ENCODE results near the gene RANBP10. TPM values are rescaled to one million over a fixed set of nuclear protein-coding genes. Genes with fewer than 3 reads are reported as not detected.

Gene RANBP10
- total and polyA plus RNA-seq, 2 of the 13 experiments (the other 11 are each of a cell fraction or from before 2014, with no cell fraction given): 9.2 to 22.7 TPM

DNA sequence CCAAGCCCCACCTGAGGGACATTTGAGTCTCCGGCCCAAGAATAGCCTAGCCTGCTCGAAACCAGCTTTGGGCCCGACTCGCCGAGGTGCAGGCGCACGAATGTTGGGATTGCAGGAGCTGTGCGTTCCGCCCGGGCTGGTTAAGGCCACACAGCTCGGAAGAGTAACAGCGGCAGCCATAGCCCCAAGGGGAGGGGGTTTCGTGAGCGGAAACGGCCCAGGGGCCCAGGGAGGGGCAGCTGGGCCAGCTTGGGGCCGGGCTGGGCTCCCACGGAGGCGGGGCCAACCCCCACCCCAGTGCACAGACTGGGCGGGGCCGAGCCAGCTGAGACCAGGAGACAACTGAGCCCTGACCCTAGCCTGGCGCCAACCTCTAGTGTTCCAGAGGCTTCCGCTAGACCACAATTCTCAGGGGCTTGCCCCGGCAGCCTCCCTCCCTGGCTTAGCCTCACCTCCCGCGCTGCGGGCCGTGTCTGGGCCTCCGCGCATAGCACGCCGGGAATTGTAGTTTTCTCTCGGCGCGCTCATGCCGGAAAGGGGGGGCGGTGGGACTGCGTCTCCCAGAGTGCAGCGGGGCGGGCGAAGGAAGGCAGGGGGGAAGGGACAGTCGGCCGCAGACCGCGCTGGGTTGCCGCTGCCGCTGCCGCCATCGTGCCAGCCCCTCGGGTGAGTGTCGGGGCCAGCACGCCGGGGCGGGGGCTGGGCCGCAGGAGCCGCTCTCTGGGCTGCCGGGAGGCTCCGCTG, 40.1 kb upstream of the RANBP10 start, which contains the start of gene NUTF2 (continued):
- TF ChIP-seq TBP (CRISPR knock-in tag; IDR thresholded peaks at IDR 0.05) (peak; percentile 30), POGZ (CRISPR knock-in tag; IDR thresholded peaks at IDR 0.05) (peak; percentile 79), NPAS2 (CRISPR knock-in tag; IDR thresholded peaks at IDR 0.05; ENCODE audit: borderline replicate concordance) (no peak), PLSCR1 (CRISPR knock-in tag; IDR thresholded peaks at IDR 0.05; ENCODE audit: borderline replicate concordance) (no peak), E2F5 (CRISPR knock-in tag; conservative IDR thresholded peaks at IDR 0.05) (peak; percentile 85), BRD4 (CRISPR knock-in tag; IDR thresholded peaks at IDR 0.05) (peak; percentile 8), TBL1XR1 (IDR thresholded peaks at IDR 0.05; ENCODE audit: borderline replicate concordance, low read length, partially characterized antibody) (peak; percentile 46), ZBTB43 (CRISPR knock-in tag; conservative IDR thresholded peaks at IDR 0.05) (no peak), ZNF225 (CRISPR knock-in tag; IDR thresholded peaks at IDR 0.05) (peak; percentile 80; the same call in 1 of the 2 replicates), NR2F1 (CRISPR knock-in tag; IDR thresholded peaks at IDR 0.05) (peak; percentile 39 to 58; a peak in 3 of 4 replicates), SRSF4 (IDR thresholded peaks at IDR 0.05; ENCODE audit: low read depth, low read length, poor library complexity, severe bottlenecking) (peak; percentile 23), CBX1 (IDR thresholded peaks at IDR 0.05; ENCODE audit: low read depth) (peak; percentile 31), ZSCAN12 (CRISPR knock-in tag; IDR thresholded peaks at IDR 0.05) (no peak), TBX3 (IDR thresholded peaks at IDR 0.05; ENCODE audit: borderline replicate concordance) (peak; percentile 73), ZNF768 (CRISPR knock-in tag; IDR thresholded peaks at IDR 0.05) (peak; percentile 48; the same call in 1 of the 2 replicates), ZNF670 (CRISPR knock-in tag; IDR thresholded peaks at IDR 0.05; ENCODE audit: borderline replicate concordance) (peak; percentile 72; the same call in 1 of the 2 replicates), PHF8 (CRISPR knock-in tag; IDR thresholded peaks at IDR 0.05) (peak; percentile 80), ZMAT3 (CRISPR knock-in tag; conservative IDR thresholded peaks at IDR 0.05) (peak; percentile 94), MIER3 (CRISPR knock-in tag; IDR thresholded peaks at IDR 0.05; ENCODE audit: borderline replicate concordance) (peak; percentile 62; the same call in 1 of the 2 replicates), RBFOX2 (IDR thresholded peaks at IDR 0.05; ENCODE audit: low read depth, low read length) (peak; percentile 93)
- TF ChIP-seq, protein P1, sequence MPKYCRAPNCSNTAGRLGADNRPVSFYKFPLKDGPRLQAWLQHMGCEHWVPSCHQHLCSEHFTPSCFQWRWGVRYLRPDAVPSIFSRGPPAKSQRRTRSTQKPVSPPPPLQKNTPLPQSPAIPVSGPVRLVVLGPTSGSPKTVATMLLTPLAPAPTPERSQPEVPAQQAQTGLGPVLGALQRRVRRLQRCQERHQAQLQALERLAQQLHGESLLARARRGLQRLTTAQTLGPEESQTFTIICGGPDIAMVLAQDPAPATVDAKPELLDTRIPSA (CRISPR knock-in tag; IDR thresholded peaks at IDR 0.05; ENCODE audit: borderline replicate concordance): no peak; the same call in 1 of the 2 replicates
- TF ChIP-seq, protein P2, sequence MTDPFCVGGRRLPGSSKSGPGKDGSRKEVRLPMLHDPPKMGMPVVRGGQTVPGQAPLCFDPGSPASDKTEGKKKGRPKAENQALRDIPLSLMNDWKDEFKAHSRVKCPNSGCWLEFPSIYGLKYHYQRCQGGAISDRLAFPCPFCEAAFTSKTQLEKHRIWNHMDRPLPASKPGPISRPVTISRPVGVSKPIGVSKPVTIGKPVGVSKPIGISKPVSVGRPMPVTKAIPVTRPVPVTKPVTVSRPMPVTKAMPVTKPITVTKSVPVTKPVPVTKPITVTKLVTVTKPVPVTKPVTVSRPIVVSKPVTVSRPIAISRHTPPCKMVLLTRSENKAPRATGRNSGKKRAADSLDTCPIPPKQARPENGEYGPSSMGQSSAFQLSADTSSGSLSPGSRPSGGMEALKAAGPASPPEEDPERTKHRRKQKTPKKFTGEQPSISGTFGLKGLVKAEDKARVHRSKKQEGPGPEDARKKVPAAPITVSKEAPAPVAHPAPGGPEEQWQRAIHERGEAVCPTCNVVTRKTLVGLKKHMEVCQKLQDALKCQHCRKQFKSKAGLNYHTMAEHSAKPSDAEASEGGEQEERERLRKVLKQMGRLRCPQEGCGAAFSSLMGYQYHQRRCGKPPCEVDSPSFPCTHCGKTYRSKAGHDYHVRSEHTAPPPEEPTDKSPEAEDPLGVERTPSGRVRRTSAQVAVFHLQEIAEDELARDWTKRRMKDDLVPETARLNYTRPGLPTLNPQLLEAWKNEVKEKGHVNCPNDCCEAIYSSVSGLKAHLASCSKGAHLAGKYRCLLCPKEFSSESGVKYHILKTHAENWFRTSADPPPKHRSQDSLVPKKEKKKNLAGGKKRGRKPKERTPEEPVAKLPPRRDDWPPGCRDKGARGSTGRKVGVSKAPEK (CRISPR knock-in tag; IDR thresholded peaks at IDR 0.05; ENCODE audit: borderline replicate concordance): no peak

Measured in HepG2 (cell line).